ENCODE data around the gene SHC3.

Gene SHC3

GRCh38 chr9:88986776-88987175 is 191.8 kb downstream of the SHC3 start:
- no peak for DNase-seq (ENCODE audit: low read depth)

GRCh38 chr9:88985616-88986015 is 193.0 kb downstream of the SHC3 start:
- no peak for DNase-seq (ENCODE audit: low read depth)

GRCh38 chr9:88984543-88984883 is 194.1 kb downstream of the SHC3 start:
- DNase-seq (ENCODE audit: low read depth) = no peak

- DNase-seq (ENCODE audit: low read depth) = no peak
These were observed 194.6 kb downstream of the SHC3 start for GRCh38 chr9:88983865-88984542.

GRCh38 chr9:88980740-88981203 is 197.8 kb downstream of the SHC3 start:
- DNase-seq (ENCODE audit: low read depth) = no peak

- no peak for DNase-seq (ENCODE audit: low read depth)
These were observed 198.8 kb downstream of the SHC3 start for GRCh38 chr9:88979791-88980190.

GRCh38 chr9:88979021-88979420 is 199.6 kb downstream of the SHC3 start:
- DNase-seq (ENCODE audit: low read depth) = no peak

GRCh38 chr9:88978034-88978433 is 200.6 kb downstream of the SHC3 start:
- no peak for DNase-seq (ENCODE audit: low read depth)

GRCh38 chr9:88976890-88977257 is 201.7 kb downstream of the SHC3 start:
- no peak for DNase-seq (ENCODE audit: low read depth)

GRCh38 chr9:88975966-88976889 is 202.4 kb downstream of the SHC3 start:
- DNase-seq (ENCODE audit: low read depth) = no peak

- no peak for DNase-seq (ENCODE audit: low read depth)
These were observed 204.0 kb downstream of the SHC3 start for GRCh38 chr9:88974641-88975040.

GRCh38 chr9:88973281-88974045 is 205.2 kb downstream of the SHC3 start:
- no peak for DNase-seq (ENCODE audit: low read depth)

- DNase-seq (ENCODE audit: low read depth) = no peak
These were observed 206.2 kb downstream of the SHC3 start for GRCh38 chr9:88972401-88972800.

- no peak for DNase-seq (ENCODE audit: low read depth)
These were observed 207.3 kb downstream of the SHC3 start for GRCh38 chr9:88971131-88971960.

GRCh38 chr9:88969646-88970373 is 208.8 kb downstream of the SHC3 start:
- no peak for DNase-seq (ENCODE audit: low read depth)

- DNase-seq (ENCODE audit: low read depth) = no peak
These were observed 209.8 kb downstream of the SHC3 start for GRCh38 chr9:88968799-88969198.

- DNase-seq (ENCODE audit: low read depth) = no peak
These were observed 211.5 kb downstream of the SHC3 start for GRCh38 chr9:88966894-88967676.

GRCh38 chr9:88965473-88965872 is 213.1 kb downstream of the SHC3 start:
- no peak for DNase-seq (ENCODE audit: low read depth)

- no peak for DNase-seq (ENCODE audit: low read depth)
These were observed 218.0 kb downstream of the SHC3 start for GRCh38 chr9:88960632-88961031.

Measured in stimulated activated CD8-positive, alpha-beta memory T cell treated with anti-CD3 and anti-CD28 coated beads, Interleukin-12 subunit alpha, Interleukin-12 subunit beta, amount 100 ng/mL, for 4 hours (primary cell).